ENCODE measurements around the gene MMAA. TPM values are rescaled to one million over a fixed set of nuclear protein-coding genes. Genes with fewer than 3 reads are reported as not detected.

Gene MMAA
- total and polyA plus RNA-seq, 9 of the 15 experiments (the other 6 are each of a cell fraction or from before 2014, with no cell fraction given): 0.86 to 2.3 (median 1.4) TPM

GRCh38 chr4:145660064-145660463 lies 40.9 kb downstream of the MMAA start (continued):
- TF ChIP-seq, protein P1, sequence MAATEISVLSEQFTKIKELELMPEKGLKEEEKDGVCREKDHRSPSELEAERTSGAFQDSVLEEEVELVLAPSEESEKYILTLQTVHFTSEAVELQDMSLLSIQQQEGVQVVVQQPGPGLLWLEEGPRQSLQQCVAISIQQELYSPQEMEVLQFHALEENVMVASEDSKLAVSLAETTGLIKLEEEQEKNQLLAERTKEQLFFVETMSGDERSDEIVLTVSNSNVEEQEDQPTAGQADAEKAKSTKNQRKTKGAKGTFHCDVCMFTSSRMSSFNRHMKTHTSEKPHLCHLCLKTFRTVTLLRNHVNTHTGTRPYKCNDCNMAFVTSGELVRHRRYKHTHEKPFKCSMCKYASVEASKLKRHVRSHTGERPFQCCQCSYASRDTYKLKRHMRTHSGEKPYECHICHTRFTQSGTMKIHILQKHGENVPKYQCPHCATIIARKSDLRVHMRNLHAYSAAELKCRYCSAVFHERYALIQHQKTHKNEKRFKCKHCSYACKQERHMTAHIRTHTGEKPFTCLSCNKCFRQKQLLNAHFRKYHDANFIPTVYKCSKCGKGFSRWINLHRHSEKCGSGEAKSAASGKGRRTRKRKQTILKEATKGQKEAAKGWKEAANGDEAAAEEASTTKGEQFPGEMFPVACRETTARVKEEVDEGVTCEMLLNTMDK (IDR thresholded peaks at IDR 0.05; ENCODE audit: borderline replicate concordance, insufficient read depth, low read depth, low read length, poor library complexity, severe bottlenecking): no peak
- TF ChIP-seq, protein P2, sequence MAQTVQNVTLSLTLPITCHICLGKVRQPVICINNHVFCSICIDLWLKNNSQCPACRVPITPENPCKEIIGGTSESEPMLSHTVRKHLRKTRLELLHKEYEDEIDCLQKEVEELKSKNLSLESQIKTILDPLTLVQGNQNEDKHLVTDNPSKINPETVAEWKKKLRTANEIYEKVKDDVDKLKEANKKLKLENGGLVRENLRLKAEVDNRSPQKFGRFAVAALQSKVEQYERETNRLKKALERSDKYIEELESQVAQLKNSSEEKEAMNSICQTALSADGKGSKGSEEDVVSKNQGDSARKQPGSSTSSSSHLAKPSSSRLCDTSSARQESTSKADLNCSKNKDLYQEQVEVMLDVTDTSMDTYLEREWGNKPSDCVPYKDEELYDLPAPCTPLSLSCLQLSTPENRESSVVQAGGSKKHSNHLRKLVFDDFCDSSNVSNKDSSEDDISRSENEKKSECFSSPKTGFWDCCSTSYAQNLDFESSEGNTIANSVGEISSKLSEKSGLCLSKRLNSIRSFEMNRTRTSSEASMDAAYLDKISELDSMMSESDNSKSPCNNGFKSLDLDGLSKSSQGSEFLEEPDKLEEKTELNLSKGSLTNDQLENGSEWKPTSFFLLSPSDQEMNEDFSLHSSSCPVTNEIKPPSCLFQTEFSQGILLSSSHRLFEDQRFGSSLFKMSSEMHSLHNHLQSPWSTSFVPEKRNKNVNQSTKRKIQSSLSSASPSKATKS (CRISPR knock-in tag; IDR thresholded peaks at IDR 0.05): no peak
- peak; percentile 58; the same call in 1 of the 2 replicates for TF ChIP-seq C11orf30 (IDR thresholded peaks at IDR 0.05; ENCODE audit: low read depth)
- TF ChIP-seq PHF8 (IDR thresholded peaks at IDR 0.05; ENCODE audit: borderline replicate concordance, low read length): no peak

GRCh38 chr4:145663194-145663593 lies 44.0 kb downstream of the MMAA start:
- H3K4me3 ChIP-seq: no peak overlapping the region
- H3K9ac ChIP-seq (ENCODE audit: insufficient read depth in 1 of 2, low read depth in 2 of 2, low read length in 2 of 2): no peak overlapping the region
- no peak overlapping the region for H2AFZ ChIP-seq (ENCODE audit: low read depth, low read length)
- in situ Hi-C loops (cut with MboI) (no loop called here), intact Hi-C loops (cut with micrococcal nuclease) (no loop called here)
- no TSS peak for BruUV-seq (replicated peaks)
- H3K4me2 ChIP-seq (ENCODE audit: insufficient read depth, low read length): no peak overlapping the region
- ChIA-PET POLR2A (no interaction called here), CTCF (ENCODE audit: low intra/inter-chr PET ratio) (no interaction called here)
- H3K79me2 ChIP-seq (ENCODE audit: control insufficient read depth, insufficient read depth, low read length): no peaks in the 10 kb centered on the region
- no peaks in the 10 kb centered on the region for H3K9me1 ChIP-seq (ENCODE audit: control insufficient read depth, insufficient read depth, low read length)
- H3K4me1 ChIP-seq (replicated peaks in 1 of 2; ENCODE audit: control insufficient read depth in 2 of 2, insufficient read depth in 2 of 2, low read length in 2 of 2): no peaks in the 10 kb centered on the region
- H3K27ac ChIP-seq (ENCODE audit: extremely low read depth, low read depth, low read length): no peak overlapping the region
- no peak for DNase-seq (ENCODE audit: extremely low read depth in 1 of 4, low spot score in 3 of 4)
- H3K27me3 ChIP-seq (ENCODE audit: control insufficient read depth in 2 of 2, insufficient read depth in 2 of 2, low read length in 2 of 2): no peaks in the 10 kb centered on the region
- 0% methylated on average over 3 of the region's 3 CpGs for WGBS (ENCODE audit: insufficient coverage, low coverage, missing lambda C conversion rate)
- ATAC-seq: no peak
- no peaks in the 10 kb centered on the region for H4K20me1 ChIP-seq (replicated peaks; ENCODE audit: control insufficient read depth, insufficient read depth, low read length)
- no peak for TF ChIP-seq CBX1 (IDR thresholded peaks at IDR 0.05; ENCODE audit: low read depth)
- no peak for TF ChIP-seq GABPA (tag; conservative IDR thresholded peaks at IDR 0.05; ENCODE audit: low read depth)
- no peak for FAIRE-seq
- no peaks in the 10 kb centered on the region for H3K36me3 ChIP-seq (ENCODE audit: control insufficient read depth, insufficient read depth, low read length)
- H3K9me3 ChIP-seq (replicated peaks; ENCODE audit: control insufficient read depth, insufficient read depth, low read depth, low read length): no peaks in the 10 kb centered on the region
